Spleen (tissue), 7 donors: ENCODE data around the gene CFAP210.

Experiments used
- CTCF ChIP-seq, 11 experiments: fragments of 200-600 bp in 7 of 11; fragments of 450-650 bp in 4 of 11; sonication (generic) in 4 of 11; IDR thresholded peaks in 8 of 11; conservative IDR thresholded peaks in 3 of 11; 1 replicate in 7 of 11; 2 replicates in 4 of 11; pipeline versions ENCODE4 v1.4.0 to v1.8.0; 2016 to 2021; ENCODE audit warnings: antibody characterized with exemption in 11 of 11, inconsistent platforms in 4 of 11, mild to moderate bottlenecking in 1 of 11
- POLR2A ChIP-seq, 3 donors: fragments of 450-650 bp; IDR thresholded peaks; one replicate each; pipeline ENCODE4 v1.5.1; 2017; ENCODE audit warnings: antibody characterized with exemption in 3 of 3, mild to moderate bottlenecking in 1 of 3
- POLR2AphosphoS5 ChIP-seq, 3 donors: sonication (generic); formaldehyde crosslinking; IDR thresholded peaks; one replicate each; pipeline ENCODE4 v1.5.1; 2017; ENCODE audit warnings: antibody characterized with exemption in 3 of 3
- donor health status: DM: no; HTN: no; CAD: no; lungs with moderate emphysema.
- donor health status: DM: no; HTN: no; CAD: no.
- donor health status: DM: no; HTN: no; CAD: no.

- TF ChIP-seq POLR2A (IDR thresholded peaks at IDR 0.05) (no peak), CTCF (IDR thresholded peaks at IDR 0.05 in 8 of 11, conservative IDR thresholded peaks at IDR 0.05 in 3 of 11) (no peak), POLR2AphosphoS5 (IDR thresholded peaks at IDR 0.05) (no peak)
Observed at GRCh38 chr2:169661265-169661664, 32.9 kb downstream of the CFAP210 start.
